HG02623 (cell line): ENCODE data around the gene PRR20G.

ENCODE experiments used
- ATAC-seq: cut with Tn5 transposase; IDR thresholded peaks from one replicate; pipeline ENCODE4 v1.9.1; 2021; ENCODE audit warnings: moderate library complexity; ENCODE audit not compliant: unreplicated experiment

Gene PRR20G

DNA sequence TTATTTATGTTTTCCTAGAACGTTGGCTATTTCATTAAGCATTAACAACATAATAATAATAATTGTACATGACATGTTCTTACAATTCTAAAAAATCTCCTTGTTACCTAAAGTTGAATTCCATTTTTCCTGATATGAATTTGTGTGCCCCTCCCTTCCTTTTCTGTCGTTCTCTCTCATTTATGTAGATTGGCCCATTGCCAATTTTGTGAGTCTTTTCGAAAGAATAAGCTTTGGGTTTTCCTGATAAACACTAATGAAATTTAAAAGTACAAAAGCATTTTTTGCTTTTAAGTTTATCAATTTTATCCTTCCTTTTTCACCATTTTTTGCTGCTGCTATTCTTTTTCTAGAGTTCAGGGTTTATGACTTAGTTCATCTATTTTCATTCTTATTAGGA, 50.0 kb downstream of the PRR20G start:
- ATAC-seq, result no peak

DNA sequence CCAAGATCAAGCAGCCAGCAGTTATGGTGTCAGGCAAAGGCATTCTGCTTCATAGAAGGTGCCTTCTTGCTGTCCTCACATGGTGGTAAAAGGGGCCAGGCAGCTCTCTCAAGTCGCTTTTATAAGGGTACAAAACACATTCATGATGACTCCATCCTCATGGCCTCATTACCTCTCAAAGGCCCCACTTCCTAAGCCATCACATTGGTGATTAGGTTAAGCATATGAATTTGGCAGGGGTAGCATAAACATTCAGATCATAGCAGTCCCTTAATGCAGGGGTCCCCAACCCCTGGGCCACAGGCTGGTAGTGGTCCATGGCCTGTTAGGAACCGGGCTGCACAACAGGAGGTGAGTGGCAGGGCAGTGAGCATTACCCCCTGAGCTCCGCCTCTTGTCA, 52.1 kb downstream of the PRR20G start:
- ATAC-seq, result no peak

DNA sequence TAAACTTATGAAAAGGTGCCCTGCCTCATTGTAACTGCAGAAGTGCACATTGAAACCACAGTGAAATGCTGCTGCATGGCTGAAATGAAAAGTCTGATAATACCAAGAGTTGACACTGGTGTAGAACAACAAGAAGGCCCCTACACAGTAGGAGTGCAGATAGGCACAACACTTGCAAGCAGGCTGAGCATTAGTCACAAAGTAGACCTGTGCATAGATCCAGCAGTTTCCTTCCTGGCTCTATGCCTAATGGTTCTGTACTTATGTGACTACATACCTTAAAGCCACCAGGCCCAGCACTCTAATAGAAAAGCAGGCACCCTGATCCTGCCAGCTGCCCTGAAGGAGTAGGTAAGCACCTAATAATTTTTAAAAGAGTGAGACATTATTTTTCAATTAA, 53.1 kb downstream of the PRR20G start:
- no peak for ATAC-seq
